GM19025 (cell line): ENCODE measurements around the gene MAB21L4.

Source experiments
- ATAC-seq: cut with Tn5 transposase; IDR thresholded peaks from one replicate; pipeline ENCODE4 v1.9.1; 2021; ENCODE audit warnings: mild to moderate bottlenecking, low read depth, moderate library complexity; ENCODE audit not compliant: unreplicated experiment

The MAB21L4 gene

DNA sequence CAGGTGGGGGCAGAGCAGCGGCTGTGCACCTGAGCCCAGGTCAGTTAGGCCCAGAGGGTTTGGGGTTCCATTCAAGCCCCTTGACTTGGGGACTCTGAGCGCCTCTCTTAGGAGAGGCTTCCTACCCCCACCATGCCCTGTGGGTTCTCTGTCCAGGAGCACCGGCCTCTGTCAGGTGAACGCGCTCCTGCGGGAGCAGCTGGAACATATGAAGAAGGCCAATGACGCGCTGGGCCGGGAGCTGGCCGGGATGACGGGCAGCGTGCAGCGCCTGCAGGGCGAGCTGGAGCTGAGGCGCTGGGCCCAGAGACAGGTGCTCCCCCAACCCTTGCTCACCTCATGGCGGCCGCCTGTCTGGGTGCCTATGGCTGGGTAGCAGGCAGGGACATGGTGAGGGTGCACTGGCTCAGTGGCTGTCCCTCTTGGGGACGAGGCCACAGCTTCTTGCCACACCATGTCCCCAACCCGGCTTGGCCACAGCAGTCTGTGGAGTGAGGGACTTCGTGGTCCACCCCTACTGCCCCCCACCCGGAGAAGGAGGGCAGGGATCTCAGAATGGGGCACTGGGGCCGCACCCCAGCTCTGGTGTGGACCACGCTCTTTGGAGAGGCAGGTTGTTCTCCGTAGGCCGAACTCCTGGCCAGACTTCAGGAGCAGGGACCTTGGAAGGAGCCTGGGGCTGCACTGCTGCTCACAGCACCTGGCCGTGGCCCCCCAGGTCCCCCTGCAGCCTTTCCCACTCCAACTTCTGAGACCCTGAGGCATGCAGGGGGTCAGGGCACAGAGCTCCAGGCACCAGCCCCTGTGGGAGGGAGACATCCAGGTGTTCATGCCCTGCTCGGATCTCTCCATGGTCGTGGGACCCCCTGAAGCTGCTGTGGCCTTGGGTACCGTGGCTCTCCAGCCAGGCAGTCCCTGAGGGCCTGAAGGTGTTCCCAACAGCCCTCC, 29.9 kb upstream of the MAB21L4 start:
- no peak for ATAC-seq

DNA sequence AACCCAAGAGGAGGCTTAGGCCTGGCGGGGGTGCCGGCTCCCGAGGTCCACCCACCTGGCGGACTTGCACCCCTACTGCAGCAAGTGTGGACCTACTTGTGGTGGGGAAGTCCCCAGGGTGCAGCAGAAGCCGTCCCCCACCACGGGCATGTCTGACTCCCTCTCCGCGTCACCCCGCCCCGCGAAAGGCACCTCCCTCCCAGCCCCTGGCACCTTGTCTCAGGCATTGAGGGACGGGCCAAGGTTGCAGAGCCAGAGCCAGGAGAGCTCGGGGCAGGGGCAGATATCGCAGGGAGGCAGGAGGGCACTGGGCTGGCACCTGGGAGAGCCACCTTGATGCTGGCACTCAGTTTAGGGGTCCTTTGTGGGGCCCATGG, 29.2 kb upstream of the MAB21L4 start:
- ATAC-seq, result no peak

DNA sequence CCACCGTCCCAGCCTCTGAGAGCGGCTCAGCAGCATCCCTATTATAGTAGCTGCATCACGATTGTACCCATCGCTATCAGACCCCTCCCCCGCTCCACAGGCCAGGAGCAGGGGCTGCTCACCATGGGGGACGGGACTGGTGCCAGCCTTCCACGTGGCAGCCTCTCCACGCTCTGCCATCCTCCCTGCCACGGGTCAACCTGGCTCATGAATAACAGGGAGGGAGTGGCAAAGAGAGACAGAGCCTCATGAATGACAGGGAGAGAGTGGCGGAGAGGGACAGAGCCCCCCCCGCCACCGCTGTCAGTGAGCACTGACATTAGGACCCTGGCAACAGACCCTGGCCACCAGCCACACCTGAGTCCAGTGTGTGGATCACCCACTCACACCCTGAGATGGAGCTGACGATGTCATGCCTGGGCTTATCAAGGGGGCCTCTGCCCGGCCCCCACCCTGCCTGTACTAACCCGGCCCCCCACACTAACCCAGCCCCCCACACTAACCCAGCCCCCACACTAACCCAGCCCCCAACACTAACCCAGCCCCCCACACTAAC, 27.1 kb upstream of the MAB21L4 start:
- no peak for ATAC-seq

GRCh38 chr2:240922245-240922981, 26.5 kb upstream of the MAB21L4 start:
- ATAC-seq, result no peak

DNA sequence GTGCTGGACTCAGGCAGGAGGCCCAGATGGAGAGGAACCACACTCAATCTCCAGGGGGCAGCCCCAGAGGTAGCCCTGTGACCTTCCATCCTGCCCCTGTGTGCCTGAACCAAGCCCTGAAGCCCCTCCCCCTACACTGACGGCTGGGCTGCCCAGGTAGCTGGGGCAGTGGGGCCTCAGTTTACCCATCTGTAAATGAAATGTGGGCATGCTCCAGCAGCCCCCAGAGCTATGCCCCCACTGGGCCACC, 26.0 kb upstream of the MAB21L4 start:
- no peak for ATAC-seq

DNA sequence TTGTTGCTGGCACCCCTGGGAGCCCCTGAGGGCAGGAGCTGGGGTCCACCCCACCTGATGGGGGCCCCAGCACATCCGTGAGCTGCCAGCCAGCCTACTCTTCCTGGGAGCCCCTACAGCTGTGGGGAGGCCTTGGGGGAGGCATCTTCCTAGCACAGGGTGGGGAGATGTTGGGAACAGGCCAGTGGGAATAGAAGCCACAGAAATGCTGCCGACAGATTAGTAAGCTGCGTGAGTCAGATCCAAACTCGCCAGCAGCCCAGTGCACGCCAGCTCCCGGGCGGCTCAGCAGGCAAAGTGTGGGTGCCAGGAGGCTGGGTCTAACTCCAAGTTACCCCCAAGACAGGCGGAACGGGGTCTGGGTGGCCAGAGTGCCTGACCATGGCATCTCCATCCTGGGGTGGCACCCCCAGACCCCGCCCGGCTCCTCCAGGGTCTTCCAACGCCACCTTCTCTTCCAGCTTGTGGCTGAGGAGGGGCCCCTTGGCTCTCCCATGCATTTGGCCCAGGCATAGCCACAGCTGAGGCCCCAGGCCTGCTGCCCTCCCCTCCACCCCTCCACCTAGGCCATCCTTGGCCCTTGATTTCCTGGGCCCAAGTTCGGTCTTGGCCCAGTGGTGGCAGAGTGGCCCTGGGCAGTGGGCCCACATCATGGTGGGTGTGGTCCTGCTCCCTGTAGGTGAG, 25.5 kb upstream of the MAB21L4 start:
- no peak for ATAC-seq

DNA sequence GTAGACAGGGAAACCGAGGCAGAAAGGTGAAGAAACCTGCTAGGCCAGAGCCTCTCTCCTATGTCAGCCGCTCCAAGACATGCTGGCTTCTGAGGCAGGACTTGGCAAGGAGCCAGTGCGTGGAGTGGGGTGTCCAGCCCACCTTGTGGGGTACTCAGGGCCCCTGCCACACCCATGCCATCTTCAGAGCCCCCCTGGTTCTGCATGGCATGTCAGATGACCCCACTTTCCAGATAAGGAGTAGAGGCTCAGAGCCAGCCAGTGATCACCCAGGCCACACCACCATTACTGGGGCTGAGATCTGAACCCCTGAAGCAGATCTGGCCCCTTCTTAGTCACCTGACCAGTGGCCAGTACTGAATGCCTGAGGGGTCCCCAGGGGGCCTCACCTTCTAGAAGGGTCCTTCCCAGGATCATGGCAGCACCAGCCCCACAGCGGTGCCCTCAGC, 24.9 kb upstream of the MAB21L4 start:
- ATAC-seq, result no peak

GRCh38 chr2:240919786-240920782, 24.1 kb upstream of the MAB21L4 start:
- ATAC-seq, result no peak

- ATAC-seq, result no peak
Measured at GRCh38 chr2:240919161-240919781, 23.3 kb upstream of the MAB21L4 start.

DNA sequence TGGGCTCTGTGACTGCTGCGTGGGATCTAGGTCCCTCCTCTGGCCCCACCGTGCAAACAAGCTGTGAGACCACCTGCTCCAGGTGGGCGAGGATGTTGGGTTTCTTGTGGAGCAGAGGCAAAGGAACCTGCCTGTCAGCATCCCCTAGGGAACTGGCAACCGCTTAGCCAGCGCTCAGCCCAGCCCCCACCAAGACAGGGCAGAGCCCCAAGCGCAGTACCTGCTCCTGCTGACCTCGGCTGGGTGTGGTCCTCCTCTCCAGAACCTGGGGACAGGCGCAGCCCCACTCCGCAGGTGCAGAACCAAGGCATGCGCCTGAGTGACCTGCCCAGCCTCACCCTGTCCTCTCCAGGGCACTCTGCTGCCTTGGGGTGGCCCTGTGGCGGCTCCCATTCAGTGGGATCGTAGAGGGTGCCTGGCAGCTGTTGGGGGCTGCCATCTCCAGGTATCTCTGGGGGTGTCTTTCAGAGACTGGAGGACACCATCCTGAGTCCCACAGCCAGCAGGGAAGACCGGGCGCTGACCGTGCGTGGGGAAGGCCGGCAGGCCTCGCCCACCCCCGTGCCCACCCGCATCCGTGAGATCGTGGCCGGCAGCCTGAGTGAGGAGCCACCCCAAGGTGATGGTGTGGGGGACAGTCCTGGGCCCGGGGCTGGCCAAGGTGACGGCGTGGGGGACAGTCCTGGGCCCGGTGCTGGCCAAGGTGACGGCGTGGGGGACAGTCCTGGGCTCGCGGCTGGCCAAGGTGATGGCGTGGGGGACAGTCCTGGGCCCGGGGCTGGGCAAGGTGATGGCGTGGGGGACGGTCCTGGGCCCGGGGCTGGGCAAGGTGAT, 22.5 kb upstream of the MAB21L4 start:
- no peak for ATAC-seq

DNA sequence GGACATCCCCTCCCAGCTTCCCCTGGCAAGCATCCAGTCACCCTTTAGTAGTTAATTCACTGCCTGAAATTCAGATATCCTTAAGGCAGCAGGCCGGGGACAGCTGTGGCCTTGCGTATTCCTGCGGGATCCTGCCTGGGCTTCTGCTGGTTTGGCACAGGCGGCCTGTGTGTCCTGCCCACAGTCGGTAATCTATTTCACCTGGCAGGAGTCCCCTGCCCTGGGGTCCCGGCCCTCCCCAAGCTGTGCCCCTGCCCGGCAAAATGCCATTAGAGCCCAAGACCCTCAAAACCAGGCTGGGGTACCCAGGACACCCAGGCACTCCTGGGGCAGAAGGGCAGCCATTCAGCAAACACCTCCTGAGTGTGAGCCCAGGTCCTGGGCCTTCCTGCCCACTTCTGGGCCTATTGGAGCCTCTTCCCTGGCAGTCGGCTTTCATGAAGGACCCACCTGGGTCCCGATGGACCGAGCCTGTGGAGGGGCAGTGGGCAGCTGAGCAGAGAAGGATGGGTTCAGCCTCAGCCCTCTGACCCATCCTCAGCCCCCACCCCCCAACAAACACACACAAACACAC, 21.8 kb upstream of the MAB21L4 start:
- no peak for ATAC-seq

GRCh38 chr2:240917009-240917683, 21.2 kb upstream of the MAB21L4 start:
- no peak for ATAC-seq

DNA sequence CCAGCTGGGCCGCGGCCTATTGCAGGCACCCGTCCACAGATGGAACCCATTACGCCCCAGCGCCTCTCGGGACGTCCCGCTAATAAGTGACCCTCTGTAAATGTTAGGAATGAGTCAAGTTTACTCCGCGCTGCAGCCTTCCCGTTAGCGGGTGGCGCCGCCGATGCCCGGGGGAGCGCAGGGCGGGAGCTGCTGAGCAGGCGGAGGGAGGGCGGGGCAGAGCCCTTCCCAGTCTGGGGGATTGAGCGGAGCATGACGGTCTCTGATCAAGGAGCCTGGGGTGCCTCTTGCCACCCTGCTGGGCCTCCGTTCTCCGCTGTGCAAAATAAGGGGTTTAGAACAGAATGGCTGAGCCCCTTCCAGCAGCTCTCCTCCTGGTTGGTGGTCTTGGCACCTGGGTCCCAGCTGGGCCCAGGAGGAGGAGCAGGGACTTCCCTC, 20.6 kb upstream of the MAB21L4 start:
- no peak for ATAC-seq

DNA sequence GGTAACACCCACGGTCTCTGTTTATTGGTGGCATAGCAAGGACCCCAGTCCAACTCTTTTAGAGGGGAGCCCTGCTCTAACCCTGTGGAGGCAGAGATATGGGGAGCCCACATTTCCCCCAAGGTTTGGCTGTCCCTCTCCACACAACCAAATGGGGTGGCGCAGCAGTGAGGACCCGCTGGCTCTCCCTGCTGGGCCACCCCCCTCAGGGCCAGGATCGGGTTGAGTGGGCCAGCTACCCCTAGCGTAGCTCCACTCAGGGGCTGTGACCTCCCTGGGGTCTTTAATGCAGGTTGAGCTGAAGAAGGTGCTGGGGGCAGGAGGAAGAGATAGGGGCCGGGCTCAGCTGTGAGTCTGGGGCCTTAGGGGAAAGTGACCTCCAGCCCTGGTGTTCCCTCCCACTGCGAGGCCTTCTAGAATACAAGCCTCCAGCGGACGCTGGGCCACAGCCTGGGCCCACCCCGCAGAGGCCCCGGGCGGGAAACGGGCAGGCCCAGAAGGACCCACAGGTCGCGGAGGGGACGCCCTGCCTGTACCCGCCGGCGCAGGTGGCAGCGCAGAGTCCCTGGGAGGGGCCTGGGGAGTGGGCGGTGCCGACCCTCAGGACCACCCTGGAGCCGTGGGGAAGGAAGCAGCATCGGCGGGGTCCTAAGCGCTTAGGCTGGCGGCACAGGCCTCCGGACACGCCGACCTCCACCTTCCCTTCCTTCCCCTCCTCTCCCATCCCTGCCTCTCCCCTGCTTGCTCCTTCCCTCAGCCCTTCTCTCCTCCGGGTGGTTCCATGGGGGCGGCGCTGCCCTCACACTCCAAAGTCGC, 19.8 kb upstream of the MAB21L4 start:
- ATAC-seq, result no peak

DNA sequence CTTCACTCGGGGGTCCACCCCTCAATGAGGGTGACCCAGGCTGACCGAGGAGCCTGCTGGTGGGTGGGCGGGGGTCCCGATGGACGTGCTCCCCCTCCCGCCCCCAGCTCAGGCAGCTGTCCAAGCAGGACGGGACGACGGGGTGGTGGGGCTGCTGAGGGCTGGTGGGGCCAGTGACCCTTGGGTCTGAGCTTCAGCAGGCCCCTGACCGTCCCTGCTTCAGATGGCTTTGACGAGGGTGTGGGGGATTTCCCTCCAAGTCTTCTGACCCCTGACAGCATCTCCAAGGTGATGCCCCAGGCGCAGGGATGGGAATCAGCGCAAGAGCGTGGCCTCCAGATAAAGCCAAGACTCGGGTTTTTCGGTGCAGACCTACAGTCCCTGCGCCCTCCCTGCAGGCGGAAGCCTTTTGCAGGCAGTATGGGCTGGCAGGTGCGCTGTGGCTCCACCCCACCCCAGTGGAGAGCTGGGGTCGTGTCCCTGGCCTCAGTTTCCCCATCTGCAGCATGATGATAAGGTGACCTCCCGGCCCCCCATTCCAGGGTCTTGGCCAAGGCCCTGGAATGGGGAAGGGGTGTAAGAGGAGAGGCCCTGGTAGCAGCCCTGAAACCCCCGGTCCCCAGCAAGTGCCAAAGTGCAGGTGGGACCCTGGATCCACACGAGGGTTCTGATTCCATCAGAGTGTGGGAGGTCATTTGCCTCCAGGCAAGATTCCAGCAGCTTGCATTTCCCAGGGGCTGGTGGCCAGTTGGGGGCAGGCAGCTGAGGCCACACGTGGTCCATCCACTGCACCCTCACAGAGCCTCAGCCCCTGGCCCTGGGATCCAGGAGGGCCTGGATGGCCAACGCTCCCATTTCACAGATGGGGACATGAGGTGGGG, 18.9 kb upstream of the MAB21L4 start:
- ATAC-seq, result no peak
